ENCODE results near the gene ITGA1.
"Not testable (repeated sequence)": the region's sequence is repeated elsewhere in the genome, so short reads cannot be mapped to it uniquely, and the experiment has no call there.

Gene ITGA1

GRCh38 chr5:52938226-52938625 is 150.5 kb downstream of the ITGA1 start:
- H3K4me3 Mint-ChIP-seq, result no peak overlapping the region
- H3K27ac Mint-ChIP-seq, result no peak overlapping the region
- no peaks in the 10 kb centered on the region for H3K27me3 Mint-ChIP-seq
- H3K9me3 Mint-ChIP-seq, result no peaks in the 10 kb centered on the region
- H3K36me3 Mint-ChIP-seq, result no peaks in the 10 kb centered on the region
- ATAC-seq, result no peak
- no peaks in the 10 kb centered on the region for H3K4me1 Mint-ChIP-seq

GRCh38 chr5:52943285-52943684 is 155.6 kb downstream of the ITGA1 start:
- no peaks in the 10 kb centered on the region for H3K27me3 Mint-ChIP-seq
- H3K36me3 Mint-ChIP-seq, result no peaks in the 10 kb centered on the region
- H3K4me1 Mint-ChIP-seq, result peaks cover 2% of the 10 kb centered on the region
- ATAC-seq, result no peak
- H3K9me3 Mint-ChIP-seq, result no peaks in the 10 kb centered on the region
- no peak overlapping the region for H3K27ac Mint-ChIP-seq
- no peak overlapping the region for H3K4me3 Mint-ChIP-seq

GRCh38 chr5:52943808-52944207 is 156.1 kb downstream of the ITGA1 start:
- H3K4me1 Mint-ChIP-seq, result peaks cover 7% of the 10 kb centered on the region
- H3K27ac Mint-ChIP-seq, result no peak overlapping the region
- no peaks in the 10 kb centered on the region for H3K9me3 Mint-ChIP-seq
- H3K36me3 Mint-ChIP-seq, result no peaks in the 10 kb centered on the region
- H3K4me3 Mint-ChIP-seq, result no peak overlapping the region
- H3K27me3 Mint-ChIP-seq, result no peaks in the 10 kb centered on the region
- ATAC-seq, result no peak

GRCh38 chr5:52945040-52945439 is 157.3 kb downstream of the ITGA1 start:
- Mint-ChIP-seq H3K4me1 (peaks cover 8% of the 10 kb centered on the region), H3K27me3 (no peaks in the 10 kb centered on the region), H3K9me3 (no peaks in the 10 kb centered on the region), H3K4me3 (no peak overlapping the region), H3K36me3 (no peaks in the 10 kb centered on the region), H3K27ac (no peak overlapping the region)
- ATAC-seq, result no peak

- no peaks in the 10 kb centered on the region for H3K27me3 Mint-ChIP-seq
- no peak for ATAC-seq
- peaks cover 8% of the 10 kb centered on the region for H3K4me1 Mint-ChIP-seq
- no peaks in the 10 kb centered on the region for H3K9me3 Mint-ChIP-seq
- H3K4me3 Mint-ChIP-seq, result no peak overlapping the region
- no peak overlapping the region for H3K27ac Mint-ChIP-seq
- H3K36me3 Mint-ChIP-seq, result no peaks in the 10 kb centered on the region
These were observed 159.5 kb downstream of the ITGA1 start for GRCh38 chr5:52947208-52947607.

- H3K4me3 Mint-ChIP-seq, result no peak overlapping the region
- H3K27ac Mint-ChIP-seq, result no peak overlapping the region
These were observed 160.1 kb downstream of the ITGA1 start for GRCh38 chr5:52947851-52948250.

GRCh38 chr5:52948418-52949076 is 160.8 kb downstream of the ITGA1 start:
- Mint-ChIP-seq H3K9me3 (no peaks in the 10 kb centered on the region), H3K27me3 (no peaks in the 10 kb centered on the region), H3K4me3 (no peak overlapping the region), H3K4me1 (peaks cover 8% of the 10 kb centered on the region), H3K36me3 (no peaks in the 10 kb centered on the region), H3K27ac (no peak overlapping the region)
- peak; percentile 88 for ATAC-seq

More at GRCh38 chr5:52947851-52948250, 160.1 kb downstream of the ITGA1 start:
- Mint-ChIP-seq H3K27me3 (no peaks in the 10 kb centered on the region), H3K9me3 (no peaks in the 10 kb centered on the region), H3K4me1 (peaks cover 8% of the 10 kb centered on the region), H3K36me3 (no peaks in the 10 kb centered on the region)
- no peak for ATAC-seq

GRCh38 chr5:52950686-52951085 is 163.0 kb downstream of the ITGA1 start:
- Mint-ChIP-seq H3K27ac (no peak overlapping the region), H3K4me1 (peaks cover 8% of the 10 kb centered on the region), H3K27me3 (no peaks in the 10 kb centered on the region), H3K36me3 (no peaks in the 10 kb centered on the region), H3K4me3 (no peak overlapping the region), H3K9me3 (no peaks in the 10 kb centered on the region)
- ATAC-seq, result no peak

- no peak for ATAC-seq
- Mint-ChIP-seq H3K27me3 (no peaks in the 10 kb centered on the region), H3K4me3 (no peak overlapping the region), H3K36me3 (no peaks in the 10 kb centered on the region), H3K9me3 (no peaks in the 10 kb centered on the region), H3K27ac (no peak overlapping the region), H3K4me1 (peaks cover 8% of the 10 kb centered on the region)
These were observed 164.8 kb downstream of the ITGA1 start for GRCh38 chr5:52952483-52952882.

GRCh38 chr5:52956014-52956413 is 168.3 kb downstream of the ITGA1 start:
- peaks cover 8% of the 10 kb centered on the region for H3K9me3 Mint-ChIP-seq
- H3K27me3 Mint-ChIP-seq, result peaks cover 12% of the 10 kb centered on the region
- H3K36me3 Mint-ChIP-seq, result no peaks in the 10 kb centered on the region
- H3K4me3 Mint-ChIP-seq, result no peak overlapping the region
- no peak overlapping the region for H3K27ac Mint-ChIP-seq
- no peaks in the 10 kb centered on the region for H3K4me1 Mint-ChIP-seq
- no peak for ATAC-seq

GRCh38 chr5:52956915-52957747 is 169.4 kb downstream of the ITGA1 start:
- H3K36me3 Mint-ChIP-seq, result no peaks in the 10 kb centered on the region
- ATAC-seq, result no peak
- no peak overlapping the region for H3K27ac Mint-ChIP-seq
- peaks cover 18% of the 10 kb centered on the region for H3K27me3 Mint-ChIP-seq
- peaks cover 8% of the 10 kb centered on the region for H3K9me3 Mint-ChIP-seq
- H3K4me3 Mint-ChIP-seq, result no peak overlapping the region
- no peaks in the 10 kb centered on the region for H3K4me1 Mint-ChIP-seq

- Mint-ChIP-seq H3K9me3 (peaks cover 8% of the 10 kb centered on the region), H3K27ac (no peak overlapping the region), H3K4me3 (no peak overlapping the region), H3K4me1 (no peaks in the 10 kb centered on the region), H3K36me3 (no peaks in the 10 kb centered on the region), H3K27me3 (peaks cover 18% of the 10 kb centered on the region)
- no peak for ATAC-seq
These were observed 173.6 kb downstream of the ITGA1 start for GRCh38 chr5:52961274-52961681.

GRCh38 chr5:52963636-52964035 is 175.9 kb downstream of the ITGA1 start:
- Mint-ChIP-seq H3K36me3 (no peaks in the 10 kb centered on the region), H3K4me3 (no peak overlapping the region)

GRCh38 chr5:52964138-52964537 is 176.4 kb downstream of the ITGA1 start:
- Mint-ChIP-seq H3K27me3 (peaks cover 18% of the 10 kb centered on the region), H3K4me3 (no peak overlapping the region), H3K9me3 (peaks cover 15% of the 10 kb centered on the region), H3K4me1 (no peaks in the 10 kb centered on the region), H3K27ac (no peak overlapping the region), H3K36me3 (no peaks in the 10 kb centered on the region)
- ATAC-seq, result no peak

More at GRCh38 chr5:52963636-52964035, 175.9 kb downstream of the ITGA1 start:
- peaks cover 18% of the 10 kb centered on the region for H3K27me3 Mint-ChIP-seq
- H3K4me1 Mint-ChIP-seq, result no peaks in the 10 kb centered on the region
- no peak for ATAC-seq
- H3K9me3 Mint-ChIP-seq, result peaks cover 10% of the 10 kb centered on the region
- H3K27ac Mint-ChIP-seq, result no peak overlapping the region

GRCh38 chr5:52976157-52976556 is 188.4 kb downstream of the ITGA1 start:
- H3K9me3 Mint-ChIP-seq, ATAC-seq: not testable (repeated sequence)
- H3K27me3 Mint-ChIP-seq, result peaks cover 23% of the 10 kb centered on the region

More at GRCh38 chr5:52976157-52976556, 188.4 kb downstream of the ITGA1 start:
- H3K27ac Mint-ChIP-seq, H3K36me3 Mint-ChIP-seq, H3K4me1 Mint-ChIP-seq, H3K4me3 Mint-ChIP-seq: not testable (repeated sequence)

All from stimulated activated memory B cell treated with anti-CD40 and anti-IgM and Interleukin-4, amounts not matched to agents 10 μg/mL and 1 μg/mL and 100 μg/mL, for 72 hours (primary cell).